T-cell (primary cell): ENCODE data around the gene CARMIL1. TPM values are rescaled to one million over a fixed set of nuclear protein-coding genes. Genes with fewer than 3 reads are reported as not detected.

Source experiments
- ATAC-seq, 4 experiments: fragments of 200-7000 bp in 3 of 4; fragments of 150-1000 bp in 1 of 4; cut with Tn5 transposase; replicated peaks in 1 of 4; 1 replicate in 3 of 4; 2 replicates in 1 of 4; pipeline ENCODE4 v1.10.0; 2021; ENCODE audit warnings: moderate library complexity in 3 of 4, mild to moderate bottlenecking in 2 of 4, moderate number of reproducible peaks in 1 of 4
- CTCF ChIA-PET, 2 donors: fragments of 300-600 bp; sonication (Branson Sonifier 250); formaldehyde crosslinking; loops; one replicate each; lab custom pipeline; 2022; ENCODE audit warnings: antibody characterized with exemption in 2 of 2; lab: Charles Lee
- POLR2A ChIA-PET, 2 donors: fragments of 300-600 bp; sonication (Branson Sonifier 250); formaldehyde crosslinking; loops; one replicate each; lab custom pipeline; 2022; ENCODE audit warnings: antibody characterized with exemption in 2 of 2; lab: Charles Lee
- DNase-seq, 35 experiments: peaks; one replicate each; pipeline versions ENCODE4 v3.0.0 to v3.0.0-alpha.2; 2013 to 2023
- H3K27ac ChIP-seq: one replicate; pipeline ENCODE4 v1.5.1; 2013; ENCODE audit warnings: low read length
- H3K27me3 ChIP-seq, 2 experiments: replicated peaks in 1 of 2; 1 replicate in 1 of 2; 2 replicates in 1 of 2; pipeline versions ENCODE4 v1.6.1 to v1.7.0; 2013; ENCODE audit warnings: low read length in 1 of 2, mixed read lengths in 1 of 2; ENCODE audit not compliant: control insufficient read depth in 2 of 2, insufficient read depth in 2 of 2; ENCODE audit errors: extremely low read depth in 1 of 2
- H3K36me3 ChIP-seq, 2 donors: 1 replicate in 1 of 2; 2 replicates in 1 of 2; pipeline versions ENCODE4 v1.6.1 to v1.7.0; 2013; ENCODE audit warnings: low read length in 1 of 2; ENCODE audit not compliant: control insufficient read depth in 2 of 2, insufficient read depth in 1 of 2; ENCODE audit errors: extremely low read depth in 1 of 2
- H3K4me1 ChIP-seq, 2 experiments: 1 replicate in 1 of 2; 2 replicates in 1 of 2; pipeline versions ENCODE4 v1.6.1 to v1.7.0; 2013; ENCODE audit warnings: low read length in 2 of 2, mixed read lengths in 1 of 2; ENCODE audit not compliant: insufficient read depth in 2 of 2, control insufficient read depth in 1 of 2; ENCODE audit errors: extremely low read depth in 1 of 2
- H3K4me3 ChIP-seq, 2 donors: 1 replicate in 1 of 2; 2 replicates in 1 of 2; pipeline versions ENCODE4 v1.5.1 to v1.7.0; 2013; ENCODE audit warnings: mild to moderate bottlenecking in 2 of 2, low read length in 1 of 2, moderate library complexity in 1 of 2; ENCODE audit not compliant: control insufficient read depth in 1 of 2; ENCODE audit errors: extremely low read depth in 1 of 2
- H3K9me3 ChIP-seq: 2 replicates; pipeline ENCODE4 v1.7.0; 2013
- H3K27ac Mint-ChIP-seq, 2 donors: one replicate each; pipeline ENCODE4 v1.8.0; 2020 to 2021; ENCODE audit warnings: mild to moderate bottlenecking in 2 of 2, mixed read lengths in 2 of 2
- H3K27me3 Mint-ChIP-seq, 2 donors: one replicate each; pipeline ENCODE4 v1.8.0; 2021 to 2022; ENCODE audit warnings: mixed read lengths in 2 of 2
- H3K36me3 Mint-ChIP-seq: one replicate; pipeline ENCODE4 v1.8.0; 2021; ENCODE audit warnings: mixed read lengths
- H3K4me1 Mint-ChIP-seq, 3 donors: one replicate each; pipeline ENCODE4 v1.8.0; 2020 to 2022; ENCODE audit warnings: mixed read lengths in 3 of 3, mild to moderate bottlenecking in 1 of 3
- H3K4me3 Mint-ChIP-seq, 3 donors: one replicate each; pipeline ENCODE4 v1.8.0; 2020 to 2022; ENCODE audit warnings: mild to moderate bottlenecking in 3 of 3, mixed read lengths in 3 of 3, moderate library complexity in 3 of 3
- H3K9me3 Mint-ChIP-seq, 3 donors: one replicate each; pipeline ENCODE4 v1.8.0; 2020 to 2022; ENCODE audit warnings: mixed read lengths in 3 of 3
- WGBS: methylation state at CpG from one replicate; pipeline ENCODE4 v1.1.5; 2013; ENCODE audit warnings: missing lambda C conversion rate; ENCODE audit not compliant: insufficient coverage; 5-methylcytosine and 5-hydroxymethylcytosine counted together
- total RNA-seq, 35 experiments: library from RNA in 6 of 35; stranded (reverse) in 6 of 35; fragments of 120-200 nt in 1 of 35; gene quantifications; one replicate each; pipeline versions ENCODE4 v1.2.1 to v1.2.4 and lab custom pipeline; 2013 to 2026

The CARMIL1 gene
- total RNA-seq, 5 donors from 2014 or later (not counting 1 experiment from before 2014, with no cell fraction given): 4.0 to 11.6 (median 6.1) TPM

GRCh38 chr6:25452031-25452430 is 172.9 kb downstream of the CARMIL1 start:
- Histone ChIP-seq H3K27ac (no peak overlapping the region), H3K4me3 (no peak overlapping the region), H3K27me3 (no peaks in the 10 kb centered on the region), H3K36me3 (peaks cover 0 to 7% of the 10 kb centered on the region in 2 donors), H3K4me1 (peaks cover 0 to 4% of the 10 kb centered on the region in 2 experiments), H3K9me3 (no peaks in the 10 kb centered on the region)
- WGBS: no CpG with 5 or more reads among the region's 3 CpGs
- Mint-ChIP-seq H3K27me3 (no peaks in the 10 kb centered on the region), H3K36me3 (peaks cover 14% of the 10 kb centered on the region), H3K4me3 (no peak overlapping the region), H3K4me1 (peaks cover 3 to 9% (median 8%) of the 10 kb centered on the region in 3 donors), H3K27ac (no peak overlapping the region), H3K9me3 (no peaks in the 10 kb centered on the region)
- POLR2A ChIA-PET: no interaction called here
- no peak for DNase-seq
- CTCF ChIA-PET: interaction anchor here in 1 of 2 donors (0.7 kb wide), 1 partner anchor 85 kb away, joined by 4 read pairs; no protein-coding TSS in a partner anchor
- no peak for ATAC-seq

- Histone ChIP-seq H3K36me3 (peaks cover 0 to 7% of the 10 kb centered on the region in 2 donors), H3K4me3 (no peak overlapping the region), H3K27me3 (no peaks in the 10 kb centered on the region), H3K4me1 (no peaks in the 10 kb centered on the region), H3K27ac (no peak overlapping the region), H3K9me3 (no peaks in the 10 kb centered on the region)
- Mint-ChIP-seq H3K27ac (no peak overlapping the region), H3K4me1 (peaks cover 0 to 2% (median 0%) of the 10 kb centered on the region in 3 donors), H3K9me3 (no peaks in the 10 kb centered on the region), H3K27me3 (no peaks in the 10 kb centered on the region), H3K4me3 (no peak overlapping the region), H3K36me3 (peaks cover 10% of the 10 kb centered on the region)
- CTCF ChIA-PET: interaction anchor here in 1 of 2 donors (1.0 kb wide), 1 partner anchor 188 kb away, joined by 5 read pairs; no protein-coding TSS in a partner anchor
- POLR2A ChIA-PET: interaction anchor here in 1 of 2 donors (0.6 kb wide), 1 partner anchor 1045 kb away, joined by 3 read pairs; no protein-coding TSS in a partner anchor
- no CpG with 5 or more reads among the region's 2 CpGs for WGBS
- DNase-seq (no peak), ATAC-seq (no peak)
Observed at GRCh38 chr6:25453288-25453687, 174.1 kb downstream of the CARMIL1 start.

- ChIA-PET CTCF (interaction anchor here in 1 of 2 donors (0.5 kb wide), 1 partner anchor 103 kb away, joined by 5 read pairs; no protein-coding TSS in a partner anchor), POLR2A (interaction anchor here in 1 of 2 donors (0.7 kb wide), 1 partner anchor 16 kb away, joined by 3 read pairs; no protein-coding TSS in a partner anchor)
- peaks cover 10% of the 10 kb centered on the region for H3K36me3 Mint-ChIP-seq
- Histone ChIP-seq H3K27ac (no peak overlapping the region), H3K27me3 (no peaks in the 10 kb centered on the region), H3K36me3 (peaks cover 0 to 7% of the 10 kb centered on the region in 2 donors), H3K9me3 (no peaks in the 10 kb centered on the region), H3K4me3 (no peak overlapping the region), H3K4me1 (no peaks in the 10 kb centered on the region)
- DNase-seq (no peak), ATAC-seq (no peak)
- 100% methylated on average over 1 of the region's 1 CpG for WGBS
- no peak overlapping the region for H3K4me3 Mint-ChIP-seq
- H3K27ac Mint-ChIP-seq: no peak overlapping the region
- H3K4me1 Mint-ChIP-seq: peaks cover 0 to 2% (median 0%) of the 10 kb centered on the region in 3 donors
- no peaks in the 10 kb centered on the region for H3K9me3 Mint-ChIP-seq
- H3K27me3 Mint-ChIP-seq: no peaks in the 10 kb centered on the region
Observed at GRCh38 chr6:25454136-25454535, 175.0 kb downstream of the CARMIL1 start.

GRCh38 chr6:25456249-25457040 is 177.3 kb downstream of the CARMIL1 start:
- POLR2A ChIA-PET: interaction anchor here in 1 of 2 donors (0.6 kb wide), 1 partner anchor 566 kb away, joined by 6 read pairs; no protein-coding TSS in a partner anchor
- no peak overlapping the region for H3K27ac Mint-ChIP-seq
- no peaks in the 10 kb centered on the region for H3K4me1 Mint-ChIP-seq
- 100% methylated on average over 2 of the region's 3 CpGs for WGBS
- Histone ChIP-seq H3K9me3 (no peaks in the 10 kb centered on the region), H3K4me3 (no peak overlapping the region), H3K4me1 (no peaks in the 10 kb centered on the region), H3K27ac (no peak overlapping the region), H3K27me3 (no peaks in the 10 kb centered on the region), H3K36me3 (peaks cover 0 to 7% of the 10 kb centered on the region in 2 donors)
- H3K4me3 Mint-ChIP-seq: no peak overlapping the region
- ATAC-seq (no peak), DNase-seq (no peak)
- no peaks in the 10 kb centered on the region for H3K9me3 Mint-ChIP-seq
- no peaks in the 10 kb centered on the region for H3K27me3 Mint-ChIP-seq
- peaks cover 14% of the 10 kb centered on the region for H3K36me3 Mint-ChIP-seq
- CTCF ChIA-PET: interaction anchor here in 1 of 2 donors (0.6 to 0.7 kb wide), 2 partner anchors 121 to 176 kb away, joined by 3 read pairs; no protein-coding TSS in a partner anchor

- Mint-ChIP-seq H3K27me3 (no peaks in the 10 kb centered on the region), H3K27ac (no peak overlapping the region), H3K9me3 (no peaks in the 10 kb centered on the region), H3K4me1 (no peaks in the 10 kb centered on the region), H3K4me3 (no peak overlapping the region), H3K36me3 (peaks cover 15% of the 10 kb centered on the region)
- WGBS: 100% methylated on average over 1 of the region's 3 CpGs
- ATAC-seq: no peak
- no peak overlapping the region for H3K27ac ChIP-seq
- H3K9me3 ChIP-seq: no peaks in the 10 kb centered on the region
- POLR2A ChIA-PET: interaction anchor here in 1 of 2 donors (0.6 kb wide), 1 partner anchor 319 kb away, joined by 3 read pairs; no protein-coding TSS in a partner anchor
- H3K36me3 ChIP-seq: peaks cover 0 to 7% of the 10 kb centered on the region in 2 donors
- no peaks in the 10 kb centered on the region for H3K27me3 ChIP-seq
- DNase-seq: no peak
- CTCF ChIA-PET: no interaction called here
- H3K4me1 ChIP-seq: no peaks in the 10 kb centered on the region
- H3K4me3 ChIP-seq: no peak overlapping the region
Observed at GRCh38 chr6:25457516-25457915, 178.3 kb downstream of the CARMIL1 start.

- H3K36me3 ChIP-seq: peaks cover 0 to 7% of the 10 kb centered on the region in 2 donors
- peaks cover 20% of the 10 kb centered on the region for H3K36me3 Mint-ChIP-seq
- H3K4me3 ChIP-seq: no peak overlapping the region
- no peaks in the 10 kb centered on the region for H3K27me3 Mint-ChIP-seq
- ATAC-seq: no peak
- H3K9me3 ChIP-seq: no peaks in the 10 kb centered on the region
- H3K9me3 Mint-ChIP-seq: no peaks in the 10 kb centered on the region
- H3K4me3 Mint-ChIP-seq: no peak overlapping the region
- no peaks in the 10 kb centered on the region for H3K27me3 ChIP-seq
- H3K4me1 ChIP-seq: no peaks in the 10 kb centered on the region
- no CpG with 5 or more reads among the region's 2 CpGs for WGBS
- ChIA-PET POLR2A (no interaction called here), CTCF (no interaction called here)
- no peak overlapping the region for H3K27ac Mint-ChIP-seq
- H3K4me1 Mint-ChIP-seq: no peaks in the 10 kb centered on the region
- H3K27ac ChIP-seq: no peak overlapping the region
- no peak for DNase-seq
Observed at GRCh38 chr6:25458485-25458884, 179.3 kb downstream of the CARMIL1 start.
